ENCODE results near the gene PRKCE. TPM values are rescaled to one million over a fixed set of nuclear protein-coding genes. Genes with fewer than 3 reads are reported as not detected.

PRKCE gene
- total and polyA plus RNA-seq, 11 donors: 4.1 to 22.3 (median 16.2) TPM

DNA sequence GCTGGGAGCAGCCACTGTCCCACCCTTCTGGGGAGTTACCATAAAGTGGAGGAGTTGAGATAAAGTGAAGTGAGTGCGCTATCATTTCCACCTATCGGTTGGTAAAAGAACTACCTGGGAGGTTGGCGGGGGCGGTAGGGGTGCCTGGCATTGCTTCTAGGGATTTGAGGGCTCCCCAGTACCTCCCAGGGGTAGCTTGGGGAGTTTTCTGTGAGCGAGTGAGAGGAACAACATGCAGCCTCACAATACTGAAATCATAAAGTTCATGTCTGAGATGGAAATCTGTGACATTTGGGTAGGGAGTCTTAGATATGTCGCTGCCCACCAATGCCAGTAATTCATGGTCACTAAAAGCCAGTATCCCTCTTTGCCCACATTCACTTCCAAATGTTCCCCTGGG lies 68.7 kb downstream of the PRKCE start:
- H3K27ac ChIP-seq: no peak overlapping the region
- H3K27me3 ChIP-seq: no peaks in the 10 kb centered on the region
- H3K36me3 ChIP-seq: no peaks in the 10 kb centered on the region
- H3K9me3 ChIP-seq: no peaks in the 10 kb centered on the region
- DNase-seq (no peak), ATAC-seq (no peak)
- 93 to 100% (median 94%) methylated on average over 6 of the region's 6 CpGs for WGBS, 4 donors
- H3K4me3 ChIP-seq: no peak overlapping the region
- peaks cover 0 to 32% (median 16%) of the 10 kb centered on the region in 12 donors for H3K4me1 ChIP-seq
- TF ChIP-seq CTCF (IDR thresholded peaks at IDR 0.05) (no peak), POLR2A (IDR thresholded peaks at IDR 0.05) (no peak)
- intact Hi-C loops (cut with DNase I): no loop called here

DNA sequence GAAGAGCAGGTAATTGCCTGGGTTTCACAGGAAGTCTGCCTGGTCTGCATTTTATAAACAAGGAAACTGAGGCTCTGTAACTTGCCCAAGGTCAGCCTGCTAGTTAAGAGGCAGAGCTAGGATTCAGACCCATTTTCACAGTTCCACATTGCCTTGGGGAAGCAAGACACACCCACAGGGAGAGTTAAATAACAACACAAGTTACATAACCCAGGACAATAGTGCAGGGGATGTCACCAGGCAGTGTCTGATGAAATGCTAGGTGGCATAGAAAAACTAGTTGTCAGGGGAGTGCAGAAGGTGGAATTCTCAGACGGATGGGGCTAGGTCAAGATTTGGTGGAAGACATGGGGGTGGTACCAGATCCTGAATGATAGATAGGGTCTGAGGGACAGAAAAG lies 69.7 kb downstream of the PRKCE start:
- Histone ChIP-seq H3K9me3 (no peaks in the 10 kb centered on the region), H3K4me1 (peaks cover 0 to 35% (median 16%) of the 10 kb centered on the region in 12 donors), H3K27ac (no peak overlapping the region), H3K4me3 (no peak overlapping the region), H3K27me3 (no peaks in the 10 kb centered on the region), H3K36me3 (no peaks in the 10 kb centered on the region)
- intact Hi-C loops (cut with DNase I): no loop called here
- ATAC-seq: no peak
- no peak for DNase-seq
- 82 to 89% (median 88%) methylated on average over 1 of the region's 1 CpG for WGBS, 4 donors
- TF ChIP-seq POLR2A (IDR thresholded peaks at IDR 0.05): no peak
- no peak for TF ChIP-seq CTCF (IDR thresholded peaks at IDR 0.05)

DNA sequence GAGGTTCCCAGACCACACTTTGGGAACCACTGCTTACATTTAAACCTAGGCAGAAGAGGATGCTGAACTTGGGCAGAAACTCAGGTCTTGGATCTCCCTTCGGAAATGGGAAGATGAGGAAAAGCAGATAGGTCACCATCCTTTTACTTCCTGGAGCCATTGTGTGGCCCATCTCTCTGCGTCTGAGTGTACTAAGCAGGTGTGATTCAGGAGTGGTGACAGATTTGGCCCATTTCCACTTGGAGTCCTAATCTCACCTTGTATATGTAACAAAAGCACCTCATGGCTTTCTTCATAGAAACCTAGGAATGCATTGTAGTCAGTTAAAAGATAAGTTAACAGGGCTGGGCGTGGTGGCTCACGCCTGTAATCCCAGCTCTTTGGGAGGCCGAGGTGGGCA lies 71.0 kb downstream of the PRKCE start:
- H3K27ac ChIP-seq: no peak overlapping the region
- no peak for DNase-seq
- intact Hi-C loops (cut with DNase I): no loop called here
- no peak for ATAC-seq
- WGBS, 4 donors: 91 to 95% (median 94%) methylated on average over 5 of the region's 5 CpGs
- H3K4me3 ChIP-seq: no peak overlapping the region
- TF ChIP-seq CTCF (IDR thresholded peaks at IDR 0.05) (no peak), POLR2A (IDR thresholded peaks at IDR 0.05) (no peak)
- no peaks in the 10 kb centered on the region for H3K9me3 ChIP-seq
- peaks cover 0 to 42% (median 19%) of the 10 kb centered on the region in 12 donors for H3K4me1 ChIP-seq
- no peaks in the 10 kb centered on the region for H3K27me3 ChIP-seq
- no peaks in the 10 kb centered on the region for H3K36me3 ChIP-seq

GRCh38 chr2:45723857-45724256 lies 72.4 kb downstream of the PRKCE start:
- WGBS, 4 donors: 90 to 96% (median 94%) methylated on average over 2 of the region's 2 CpGs
- Histone ChIP-seq H3K9me3 (no peaks in the 10 kb centered on the region), H3K27ac (peak overlapping the region in 3 of 12 donors; percentile 9 to 79 (median 22)), H3K27me3 (no peaks in the 10 kb centered on the region), H3K4me1 (peaks cover 0 to 42% (median 19%) of the 10 kb centered on the region in 12 donors), H3K4me3 (no peak overlapping the region), H3K36me3 (no peaks in the 10 kb centered on the region)
- DNase-seq (no peak), ATAC-seq (no peak)
- TF ChIP-seq CTCF (IDR thresholded peaks at IDR 0.05) (no peak), POLR2A (IDR thresholded peaks at IDR 0.05) (no peak)
- intact Hi-C loops (cut with DNase I): no loop called here
